Neuronal stem cell (in vitro differentiated cells): ENCODE results near the gene SLC11A2.

ENCODE experiments used
- DNase-seq: peaks from one replicate; pipeline ENCODE4 v3.0.0-alpha.2; 2013; ENCODE audit warnings: low spot score
- H2AFZ ChIP-seq: one replicate; pipeline ENCODE4 v1.6.1; 2013; ENCODE audit warnings: mild to moderate bottlenecking, low read length, inconsistent platforms
- H2AK5ac ChIP-seq: 2 replicates; pipeline ENCODE4 v1.6.1; 2013; ENCODE audit warnings: low read depth, mild to moderate bottlenecking, inconsistent platforms, low read length, moderate library complexity, mixed read lengths
- H2BK120ac ChIP-seq: 2 replicates; pipeline ENCODE4 v1.6.1; 2013; ENCODE audit warnings: low read depth, mild to moderate bottlenecking, inconsistent platforms, low read length, moderate library complexity, mixed read lengths
- H2BK12ac ChIP-seq: one replicate; pipeline ENCODE4 v1.6.1; 2013; ENCODE audit warnings: low read length, inconsistent platforms
- H2BK15ac ChIP-seq: 2 replicates; pipeline ENCODE4 v1.6.1; 2013; ENCODE audit warnings: mild to moderate bottlenecking, low read length, inconsistent platforms, mixed read lengths
- H2BK5ac ChIP-seq: one replicate; pipeline ENCODE4 v1.6.1; 2013; ENCODE audit warnings: inconsistent platforms, mild to moderate bottlenecking, low read length, moderate library complexity
- H3K14ac ChIP-seq: one replicate; pipeline ENCODE4 v1.6.1; 2013; ENCODE audit warnings: low read length, inconsistent platforms
- H3K18ac ChIP-seq: 2 replicates; pipeline ENCODE4 v1.6.1; 2013; ENCODE audit warnings: low read length, inconsistent platforms
- H3K23ac ChIP-seq: 2 replicates; pipeline ENCODE4 v1.6.1; 2013; ENCODE audit warnings: low read depth, mild to moderate bottlenecking, mixed read lengths, low read length, inconsistent platforms; ENCODE audit not compliant: poor library complexity
- H3K27ac ChIP-seq: replicated peaks from 3 replicates; pipeline ENCODE4 v1.5.1; 2013; ENCODE audit warnings: low read length, inconsistent platforms
- H3K27me3 ChIP-seq, 3 experiments: 2 replicates each; pipeline ENCODE4 v1.6.1; 2013; ENCODE audit warnings: low read length in 3 of 3, mild to moderate bottlenecking in 2 of 3, inconsistent platforms in 1 of 3, low read depth in 1 of 3, mixed read lengths in 1 of 3, moderate library complexity in 1 of 3; ENCODE audit not compliant: control insufficient read depth in 3 of 3, insufficient read depth in 3 of 3
- H3K36me3 ChIP-seq, 2 donors: replicated peaks in 1 of 2; 2 replicates each; pipeline ENCODE4 v1.6.1; 2013; ENCODE audit warnings: low read length in 2 of 2; ENCODE audit not compliant: control insufficient read depth in 2 of 2, insufficient read depth in 2 of 2
- H3K4ac ChIP-seq: 2 replicates; pipeline ENCODE4 v1.6.1; 2013; ENCODE audit warnings: inconsistent platforms, mild to moderate bottlenecking, low read length, moderate library complexity
- H3K4me1 ChIP-seq, 2 donors: 1 replicate in 1 of 2; 2 replicates in 1 of 2; pipeline ENCODE4 v1.6.1; 2013; ENCODE audit warnings: low read length in 2 of 2, low read depth in 1 of 2; ENCODE audit not compliant: control insufficient read depth in 2 of 2, insufficient read depth in 1 of 2
- H3K4me2 ChIP-seq: one replicate; pipeline ENCODE4 v1.6.1; 2013; ENCODE audit warnings: mild to moderate bottlenecking, low read length, inconsistent platforms; ENCODE audit not compliant: insufficient read depth, poor library complexity, severe bottlenecking
- H3K4me3 ChIP-seq, 2 donors: 2 replicates each; pipeline ENCODE4 v1.5.1; 2013; ENCODE audit warnings: low read length in 2 of 2, mild to moderate bottlenecking in 2 of 2, inconsistent platforms in 1 of 2, moderate library complexity in 1 of 2
- H3K79me1 ChIP-seq: one replicate; pipeline ENCODE4 v1.6.1; 2013; ENCODE audit warnings: low read depth, mild to moderate bottlenecking, inconsistent platforms, low read length, moderate library complexity
- H3K9ac ChIP-seq: one replicate; pipeline ENCODE4 v1.6.1; 2013; ENCODE audit warnings: mild to moderate bottlenecking, low read depth, low read length, inconsistent platforms; ENCODE audit not compliant: poor library complexity
- H3K9me3 ChIP-seq, 2 donors: replicated peaks in 1 of 2; 2 replicates each; pipeline versions ENCODE3 to v1.6.1; 2013; ENCODE audit warnings: low read length in 2 of 2, mild to moderate bottlenecking in 2 of 2, inconsistent platforms in 1 of 2, low read depth in 1 of 2, mixed read lengths in 1 of 2, moderate library complexity in 1 of 2; ENCODE audit not compliant: control insufficient read depth in 2 of 2, insufficient read depth in 1 of 2
- H4K8ac ChIP-seq: one replicate; pipeline ENCODE4 v1.6.1; 2013; ENCODE audit warnings: low read depth, mild to moderate bottlenecking, inconsistent platforms, low read length, moderate library complexity
- H4K91ac ChIP-seq: one replicate; pipeline ENCODE4 v1.6.1; 2013; ENCODE audit warnings: low read length, low read depth, mild to moderate bottlenecking, inconsistent platforms; ENCODE audit not compliant: poor library complexity
- WGBS, 2 donors: extraction: QIAGEN DNeasy Blood & Tissue Kit; methylation state at CpG; one replicate each; pipeline ENCODE4 v1.1.7; 2013; ENCODE audit warnings: missing lambda C conversion rate in 2 of 2, mixed read lengths in 1 of 2; ENCODE audit not compliant: insufficient read length in 2 of 2, insufficient replicate concordance in 1 of 2; ENCODE audit errors: extremely low coverage in 2 of 2; 5-methylcytosine and 5-hydroxymethylcytosine counted together

The SLC11A2 gene

GRCh38 chr12:50948798-50949197 is 77.4 kb downstream of the SLC11A2 start:
- no peak for DNase-seq
- Histone ChIP-seq H3K23ac (no peak overlapping the region), H3K36me3 (no peaks in the 10 kb centered on the region), H3K9me3 (no peaks in the 10 kb centered on the region), H3K14ac (no peak overlapping the region), H2BK12ac (no peak overlapping the region), H3K4me3 (no peak overlapping the region), H3K4me2 (no peak overlapping the region), H4K91ac (no peak overlapping the region), H3K4ac (no peak overlapping the region), H2BK120ac (no peak overlapping the region), H4K8ac (no peak overlapping the region), H3K27me3 (no peaks in the 10 kb centered on the region), H3K9ac (no peak overlapping the region), H3K18ac (no peak overlapping the region), H3K27ac (no peak overlapping the region), H3K4me1 (no peaks in the 10 kb centered on the region), H2AFZ (no peak overlapping the region), H3K79me1 (no peaks in the 10 kb centered on the region), H2BK15ac (no peak overlapping the region), H2AK5ac (no peak overlapping the region), H2BK5ac (no peak overlapping the region)
- WGBS, 2 donors, result no CpG with 5 or more reads among the region's 4 CpGs

GRCh38 chr12:50947933-50948626 is 78.1 kb downstream of the SLC11A2 start:
- Histone ChIP-seq H2BK120ac (no peak overlapping the region), H4K91ac (no peak overlapping the region), H2BK12ac (no peak overlapping the region), H3K9ac (no peak overlapping the region), H2AK5ac (no peak overlapping the region), H3K23ac (no peak overlapping the region), H3K27ac (no peak overlapping the region), H3K4ac (no peak overlapping the region), H3K27me3 (no peaks in the 10 kb centered on the region), H3K4me3 (no peak overlapping the region), H3K4me1 (no peaks in the 10 kb centered on the region), H3K14ac (no peak overlapping the region), H2BK5ac (no peak overlapping the region), H3K36me3 (no peaks in the 10 kb centered on the region), H2BK15ac (no peak overlapping the region), H3K79me1 (no peaks in the 10 kb centered on the region), H3K9me3 (no peaks in the 10 kb centered on the region), H3K18ac (no peak overlapping the region), H4K8ac (no peak overlapping the region), H2AFZ (no peak overlapping the region), H3K4me2 (no peak overlapping the region)
- no peak for DNase-seq
- WGBS, 2 donors, result no CpG with 5 or more reads among the region's 3 CpGs

GRCh38 chr12:50937653-50938052 is 88.5 kb downstream of the SLC11A2 start:
- no peak overlapping the region for H2AK5ac ChIP-seq
- peak overlapping the region in 1 of 2 donors; percentile 36 for H3K4me3 ChIP-seq
- no peak overlapping the region for H3K4me2 ChIP-seq
- no peak for DNase-seq
- no peak overlapping the region for H2AFZ ChIP-seq
- no peak overlapping the region for H3K14ac ChIP-seq
- H3K79me1 ChIP-seq, result no peaks in the 10 kb centered on the region
- H3K36me3 ChIP-seq, result no peaks in the 10 kb centered on the region
- WGBS, 2 donors, result no CpG with 5 or more reads among the region's 1 CpG
- H4K91ac ChIP-seq, result no peak overlapping the region
- no peaks in the 10 kb centered on the region for H3K9me3 ChIP-seq
- H3K27me3 ChIP-seq, result no peaks in the 10 kb centered on the region
- H4K8ac ChIP-seq, result no peak overlapping the region
- peaks cover 4 to 5% of the 10 kb centered on the region in 2 donors for H3K4me1 ChIP-seq
- no peak overlapping the region for H3K18ac ChIP-seq
- no peak overlapping the region for H2BK120ac ChIP-seq
- H3K27ac ChIP-seq, result no peak overlapping the region
- H3K9ac ChIP-seq, result no peak overlapping the region
- H3K23ac ChIP-seq, result no peak overlapping the region
- no peak overlapping the region for H2BK12ac ChIP-seq
- no peak overlapping the region for H2BK15ac ChIP-seq
- H2BK5ac ChIP-seq, result peak overlapping the region; percentile 7
- H3K4ac ChIP-seq, result no peak overlapping the region

GRCh38 chr12:50936821-50937530 is 89.2 kb downstream of the SLC11A2 start:
- Histone ChIP-seq H2BK120ac (no peak overlapping the region), H3K9me3 (no peaks in the 10 kb centered on the region), H4K8ac (no peak overlapping the region), H2AFZ (no peak overlapping the region), H2BK15ac (peak overlapping the region; percentile 55), H3K79me1 (no peaks in the 10 kb centered on the region), H2BK12ac (no peak overlapping the region), H3K4me3 (peak overlapping the region in 1 of 2 donors; percentile 42), H3K4ac (no peak overlapping the region), H2AK5ac (no peak overlapping the region), H3K14ac (no peak overlapping the region), H3K27ac (no peak overlapping the region), H3K4me2 (no peak overlapping the region), H3K4me1 (peaks cover 4 to 5% of the 10 kb centered on the region in 2 donors), H3K9ac (no peak overlapping the region), H4K91ac (no peak overlapping the region), H3K27me3 (no peaks in the 10 kb centered on the region), H2BK5ac (peak overlapping the region; percentile 7), H3K36me3 (no peaks in the 10 kb centered on the region), H3K18ac (peak overlapping the region; percentile 27), H3K23ac (no peak overlapping the region)
- no peak for DNase-seq
- no CpG with 5 or more reads among the region's 9 CpGs for WGBS, 2 donors
